ENCODE measurements around the gene IPCEF1.

IPCEF1 gene

DNA sequence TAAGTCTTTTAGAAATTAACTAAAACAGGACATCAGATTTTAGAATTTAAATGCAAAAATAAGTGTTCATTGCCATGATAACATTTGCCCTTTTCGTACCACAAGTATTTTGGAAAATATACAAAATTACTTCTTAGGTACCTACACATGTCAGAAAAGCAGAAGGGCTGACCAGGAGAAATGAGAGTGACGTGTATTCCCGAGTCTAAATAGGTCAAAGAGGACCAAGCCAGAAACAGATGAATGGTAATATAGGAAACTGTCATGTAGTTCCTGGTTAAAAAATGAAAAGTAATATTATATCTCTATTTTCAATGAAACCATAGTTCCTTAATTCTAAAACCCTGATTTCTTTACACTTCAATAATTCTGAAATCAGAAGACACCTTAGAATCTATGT lies 126.2 kb downstream of the IPCEF1 start:
- no peak for DNase-seq (ENCODE audit: low spot score)
- TF ChIP-seq, protein P1, sequence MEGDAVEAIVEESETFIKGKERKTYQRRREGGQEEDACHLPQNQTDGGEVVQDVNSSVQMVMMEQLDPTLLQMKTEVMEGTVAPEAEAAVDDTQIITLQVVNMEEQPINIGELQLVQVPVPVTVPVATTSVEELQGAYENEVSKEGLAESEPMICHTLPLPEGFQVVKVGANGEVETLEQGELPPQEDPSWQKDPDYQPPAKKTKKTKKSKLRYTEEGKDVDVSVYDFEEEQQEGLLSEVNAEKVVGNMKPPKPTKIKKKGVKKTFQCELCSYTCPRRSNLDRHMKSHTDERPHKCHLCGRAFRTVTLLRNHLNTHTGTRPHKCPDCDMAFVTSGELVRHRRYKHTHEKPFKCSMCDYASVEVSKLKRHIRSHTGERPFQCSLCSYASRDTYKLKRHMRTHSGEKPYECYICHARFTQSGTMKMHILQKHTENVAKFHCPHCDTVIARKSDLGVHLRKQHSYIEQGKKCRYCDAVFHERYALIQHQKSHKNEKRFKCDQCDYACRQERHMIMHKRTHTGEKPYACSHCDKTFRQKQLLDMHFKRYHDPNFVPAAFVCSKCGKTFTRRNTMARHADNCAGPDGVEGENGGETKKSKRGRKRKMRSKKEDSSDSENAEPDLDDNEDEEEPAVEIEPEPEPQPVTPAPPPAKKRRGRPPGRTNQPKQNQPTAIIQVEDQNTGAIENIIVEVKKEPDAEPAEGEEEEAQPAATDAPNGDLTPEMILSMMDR (IDR thresholded peaks at IDR 0.05; ENCODE audit: extremely low read depth, missing control alignments) = no peak

DNA sequence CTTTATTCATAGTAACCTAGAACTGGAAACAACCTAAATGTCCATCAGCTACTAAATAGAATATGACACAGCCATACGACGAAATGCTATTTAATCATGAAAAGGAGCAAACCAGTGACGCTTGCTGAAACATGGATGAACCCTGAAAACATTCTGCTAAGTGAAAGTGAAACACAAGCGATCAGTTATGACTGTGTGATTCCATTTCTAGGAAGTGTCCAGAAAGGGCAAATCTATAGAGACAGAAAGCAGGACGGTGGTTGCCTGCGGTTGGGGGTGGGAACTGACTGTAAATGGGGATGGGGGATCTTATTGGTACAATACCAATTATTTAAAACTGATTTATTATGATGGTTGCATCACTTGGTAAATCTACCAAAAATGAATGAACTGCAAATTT lies 126.8 kb downstream of the IPCEF1 start:
- DNase-seq (ENCODE audit: low spot score) = no peak
- TF ChIP-seq, protein P1 (IDR thresholded peaks at IDR 0.05; ENCODE audit: extremely low read depth, missing control alignments) = no peak

DNA sequence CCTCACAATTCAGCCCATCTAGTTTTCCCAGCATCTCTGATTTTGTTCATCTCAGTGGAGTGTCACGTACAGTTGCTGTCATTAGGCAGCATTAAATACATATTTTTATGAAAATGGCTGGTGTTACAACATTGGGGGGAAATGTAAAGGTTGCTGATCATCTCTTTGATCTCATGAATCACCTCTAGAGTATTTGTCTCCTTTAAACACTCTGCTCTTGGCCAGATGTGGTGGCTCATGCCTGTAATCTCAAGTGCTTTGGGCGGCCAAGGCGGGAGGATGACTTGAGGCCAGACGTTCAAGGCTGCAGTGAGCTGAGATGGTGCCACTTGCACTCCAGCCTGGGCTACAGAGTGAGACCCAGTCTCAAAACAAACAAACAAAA lies 128.1 kb downstream of the IPCEF1 start:
- DNase-seq (ENCODE audit: low spot score) = no peak
- TF ChIP-seq, protein P1 (IDR thresholded peaks at IDR 0.05; ENCODE audit: extremely low read depth, missing control alignments) = no peak

DNA sequence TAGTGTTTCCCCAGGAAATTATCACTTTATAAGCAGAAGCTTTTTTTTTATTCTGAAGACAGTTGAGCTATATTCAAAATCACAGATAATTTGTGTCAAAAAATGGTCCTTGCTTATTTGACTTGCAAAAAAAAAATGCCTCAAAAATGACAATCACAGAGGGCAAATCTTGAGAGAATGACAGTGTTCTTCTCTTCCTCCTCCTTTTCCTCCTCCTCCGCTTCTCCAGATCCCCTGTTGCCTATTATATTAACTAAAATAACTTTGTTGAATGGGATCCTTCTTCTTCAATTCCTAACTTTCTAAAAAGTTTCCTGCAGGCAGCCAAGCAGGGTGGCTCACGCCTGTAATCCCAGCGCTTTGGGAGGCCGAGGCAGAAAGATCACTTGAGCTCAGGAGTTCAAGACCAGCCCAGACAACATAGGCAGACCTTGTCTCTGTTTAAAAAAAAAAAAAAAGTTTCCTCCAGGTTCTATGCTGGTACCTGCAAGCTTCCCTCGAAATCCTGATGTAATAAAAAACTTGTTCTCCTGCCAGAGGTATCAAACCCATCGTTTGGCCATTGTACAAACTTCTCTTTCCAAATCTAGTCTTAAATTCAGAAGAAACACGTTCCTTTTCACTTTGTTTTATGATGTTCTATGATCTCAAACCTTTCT lies 128.6 kb downstream of the IPCEF1 start:
- no peak for DNase-seq (ENCODE audit: low spot score)
- TF ChIP-seq, protein P1 (IDR thresholded peaks at IDR 0.05; ENCODE audit: extremely low read depth, missing control alignments) = no peak

DNA sequence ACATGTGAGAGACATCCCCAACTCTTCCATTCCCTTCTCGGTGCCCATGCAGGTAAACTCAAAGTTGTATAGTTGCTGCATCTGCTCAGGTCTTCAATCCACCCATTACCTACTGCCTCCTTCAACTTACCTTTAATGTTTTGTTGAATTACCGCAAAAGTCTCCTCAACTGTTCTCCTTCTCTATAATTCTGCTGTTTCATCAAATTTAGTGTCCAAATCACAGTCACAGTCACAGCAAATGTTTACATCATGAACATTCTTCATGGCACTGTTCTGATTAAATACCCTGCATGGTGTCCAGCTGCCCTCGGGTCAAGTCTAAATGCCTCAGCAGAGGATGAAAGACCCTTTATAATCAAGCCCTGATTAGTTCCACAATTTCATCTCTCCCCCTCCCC lies 130.1 kb downstream of the IPCEF1 start:
- no peak for DNase-seq (ENCODE audit: low spot score)
- TF ChIP-seq, protein P1 (IDR thresholded peaks at IDR 0.05; ENCODE audit: extremely low read depth, missing control alignments) = no peak

- DNase-seq (ENCODE audit: low spot score) = no peak
- TF ChIP-seq, protein P1 (IDR thresholded peaks at IDR 0.05; ENCODE audit: extremely low read depth, missing control alignments) = no peak
Observed at GRCh38 chr6:154223296-154223695, 133.3 kb downstream of the IPCEF1 start.

DNA sequence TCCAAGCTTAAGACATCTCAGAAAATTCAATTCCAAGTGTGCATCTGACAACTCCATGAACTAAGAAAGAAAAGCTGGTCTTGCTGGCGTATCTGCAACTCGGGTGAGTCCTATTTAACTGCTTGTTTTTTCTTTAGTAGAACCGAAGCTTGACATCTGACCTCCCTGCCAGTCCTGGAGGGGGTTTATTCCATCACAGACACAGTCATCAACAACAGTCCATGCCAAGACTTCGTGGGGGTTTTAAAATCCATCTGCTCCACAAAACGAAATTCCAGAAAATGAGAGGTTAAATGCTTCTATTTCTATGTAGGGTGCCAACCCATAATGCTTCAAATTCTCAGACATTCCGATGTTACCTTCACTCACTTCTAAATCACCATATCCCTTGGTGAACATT lies 133.9 kb downstream of the IPCEF1 start:
- no peak for DNase-seq (ENCODE audit: low spot score)
- TF ChIP-seq, protein P1 (IDR thresholded peaks at IDR 0.05; ENCODE audit: extremely low read depth, missing control alignments) = no peak

Data from GM20000 (cell line).